ENCODE data around the gene THRB.
"Not testable (repeated sequence)": the region's sequence is repeated elsewhere in the genome, so short reads cannot be mapped to it uniquely, and the experiment has no call there.

The THRB gene

GRCh38 chr3:24435584-24435983 lies 59.1 kb downstream of the THRB start:
- TF ChIP-seq, protein P1, sequence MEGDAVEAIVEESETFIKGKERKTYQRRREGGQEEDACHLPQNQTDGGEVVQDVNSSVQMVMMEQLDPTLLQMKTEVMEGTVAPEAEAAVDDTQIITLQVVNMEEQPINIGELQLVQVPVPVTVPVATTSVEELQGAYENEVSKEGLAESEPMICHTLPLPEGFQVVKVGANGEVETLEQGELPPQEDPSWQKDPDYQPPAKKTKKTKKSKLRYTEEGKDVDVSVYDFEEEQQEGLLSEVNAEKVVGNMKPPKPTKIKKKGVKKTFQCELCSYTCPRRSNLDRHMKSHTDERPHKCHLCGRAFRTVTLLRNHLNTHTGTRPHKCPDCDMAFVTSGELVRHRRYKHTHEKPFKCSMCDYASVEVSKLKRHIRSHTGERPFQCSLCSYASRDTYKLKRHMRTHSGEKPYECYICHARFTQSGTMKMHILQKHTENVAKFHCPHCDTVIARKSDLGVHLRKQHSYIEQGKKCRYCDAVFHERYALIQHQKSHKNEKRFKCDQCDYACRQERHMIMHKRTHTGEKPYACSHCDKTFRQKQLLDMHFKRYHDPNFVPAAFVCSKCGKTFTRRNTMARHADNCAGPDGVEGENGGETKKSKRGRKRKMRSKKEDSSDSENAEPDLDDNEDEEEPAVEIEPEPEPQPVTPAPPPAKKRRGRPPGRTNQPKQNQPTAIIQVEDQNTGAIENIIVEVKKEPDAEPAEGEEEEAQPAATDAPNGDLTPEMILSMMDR (IDR thresholded peaks at IDR 0.05), result no peak
- Histone ChIP-seq H3K27ac (no peak overlapping the region), H3K4me3 (no peak overlapping the region)
- no peak for DNase-seq (ENCODE audit: low spot score)

DNA sequence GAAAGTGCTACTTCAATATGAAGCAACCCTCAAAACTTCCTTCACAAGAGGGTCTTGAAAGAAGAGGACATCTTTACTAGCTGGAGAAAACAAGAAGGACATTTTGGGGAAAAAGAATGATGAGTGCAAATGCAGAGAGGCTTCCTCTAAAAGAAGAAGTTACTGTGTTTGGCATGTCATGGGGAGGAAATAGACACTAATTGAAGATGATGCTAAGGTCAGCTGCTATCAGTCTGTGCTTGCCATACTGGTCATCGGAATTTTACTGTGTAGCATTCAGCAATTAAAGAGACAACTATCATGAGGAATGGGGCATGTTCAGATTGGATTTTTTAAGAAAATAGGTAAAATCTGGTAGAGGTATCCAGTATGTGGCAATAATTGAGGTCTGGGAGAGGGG lies 60.0 kb downstream of the THRB start:
- Histone ChIP-seq H3K27ac (no peak overlapping the region), H3K4me3 (no peak overlapping the region)
- TF ChIP-seq, protein P1 (IDR thresholded peaks at IDR 0.05), result no peak
- no peak for DNase-seq (ENCODE audit: low spot score)

- TF ChIP-seq, protein P1 (IDR thresholded peaks at IDR 0.05), result no peak
- Histone ChIP-seq H3K27ac (no peak overlapping the region), H3K4me3 (no peak overlapping the region)
- DNase-seq (ENCODE audit: low spot score), result no peak
These were observed 60.6 kb downstream of the THRB start for GRCh38 chr3:24433838-24434591.

DNA sequence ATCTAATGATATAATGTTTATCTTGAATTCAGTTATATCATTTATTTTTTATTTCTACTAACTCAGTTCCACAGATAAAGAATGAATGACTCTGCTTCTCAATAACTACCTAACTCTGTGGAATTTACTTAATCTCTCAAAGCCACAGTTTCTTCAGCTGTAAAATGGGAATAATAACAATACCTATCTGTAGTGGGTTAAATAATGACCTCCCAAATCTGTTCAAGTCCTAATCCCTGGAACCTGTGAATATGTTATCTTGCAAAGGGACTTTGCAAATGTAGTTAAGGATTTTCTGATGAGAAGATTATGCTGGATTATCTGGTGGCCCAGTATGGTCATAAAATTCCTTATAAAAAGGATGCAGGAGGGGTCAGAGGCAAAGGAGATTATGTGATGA lies 61.7 kb downstream of the THRB start:
- no peak overlapping the region for H3K27ac ChIP-seq
- no peak for DNase-seq (ENCODE audit: low spot score)
- no peak overlapping the region for H3K4me3 ChIP-seq
- TF ChIP-seq, protein P1 (IDR thresholded peaks at IDR 0.05), result no peak

DNA sequence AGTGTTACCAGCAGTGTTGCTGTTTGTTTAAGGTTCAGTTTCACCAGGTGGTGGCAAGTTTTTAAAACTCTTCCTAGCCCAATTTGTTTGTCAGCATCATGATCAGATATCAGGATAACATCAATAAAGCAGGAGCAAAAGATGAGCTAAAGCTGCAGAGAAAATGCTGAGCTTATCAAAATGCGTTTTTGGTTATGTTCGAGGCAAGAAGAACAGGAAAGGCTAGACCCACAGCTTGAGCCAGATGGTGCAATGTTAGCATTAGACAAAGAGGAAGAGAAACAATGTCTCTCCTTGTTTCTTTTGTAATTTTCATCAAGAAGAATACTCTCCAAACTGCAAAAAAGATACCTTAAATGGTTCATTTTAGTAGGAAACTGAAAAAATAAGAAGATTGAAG lies 66.2 kb downstream of the THRB start:
- TF ChIP-seq, protein P1 (IDR thresholded peaks at IDR 0.05), result no peak
- no peak overlapping the region for H3K27ac ChIP-seq
- DNase-seq (ENCODE audit: low spot score), result no peak
- H3K4me3 ChIP-seq, result no peak overlapping the region

- no peak overlapping the region for H3K4me3 ChIP-seq
- H3K27ac ChIP-seq, result no peak overlapping the region
- TF ChIP-seq, protein P1 (IDR thresholded peaks at IDR 0.05), result no peak
- no peak for DNase-seq (ENCODE audit: low spot score)
These were observed 67.8 kb downstream of the THRB start for GRCh38 chr3:24426896-24427295.

DNA sequence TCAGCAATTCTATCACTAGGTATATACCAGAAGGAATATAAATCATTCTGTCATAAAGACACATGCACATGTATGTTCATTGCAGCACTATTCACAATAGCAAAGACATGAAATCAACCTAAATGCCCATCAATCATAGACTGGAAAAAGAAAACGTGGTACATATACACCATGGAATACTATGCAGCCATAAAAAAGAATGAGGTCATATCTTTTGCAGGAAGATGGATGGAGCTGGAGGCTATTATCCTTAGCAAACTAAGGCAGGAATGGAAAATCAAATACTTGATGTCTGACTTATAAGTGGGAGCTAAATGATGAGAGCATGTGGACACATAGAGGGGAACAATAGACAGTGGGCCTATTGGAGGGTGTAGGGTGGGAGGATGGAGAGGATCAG lies 73.8 kb downstream of the THRB start:
- H3K4me3 ChIP-seq; H3K27ac ChIP-seq; DNase-seq (ENCODE audit: low spot score): not testable (repeated sequence)

All from coronary artery (tissue), 2 donors.